Thyroid gland (tissue), 4 donors: Measurements from ENCODE around the gene LIN28B. TPM values are rescaled to one million over a fixed set of nuclear protein-coding genes. Genes with fewer than 3 reads are reported as not detected.
"Not testable (repeated sequence)": the region's sequence is repeated elsewhere in the genome, so short reads cannot be mapped to it uniquely, and the experiment has no call there.

Experiments
- DNase-seq, 2 donors: peaks; one replicate each; pipeline ENCODE4 v3.0.0-alpha.2; 2019
- H3K27ac ChIP-seq, 3 donors: fragments of 200-600 bp; sonication (generic); 1 replicate in 2 of 3; 2 replicates in 1 of 3; pipeline ENCODE4 v1.5.1; 2016 to 2019; ENCODE audit warnings: mild to moderate bottlenecking in 1 of 3, moderate library complexity in 1 of 3
- H3K27me3 ChIP-seq: fragments of 200-600 bp; sonication (generic); one replicate; pipeline ENCODE4 v1.5.1; 2019
- H3K36me3 ChIP-seq, 2 donors: fragments of 200-600 bp; sonication (generic); one replicate each; pipeline ENCODE4 v1.5.1; 2016 to 2019
- H3K4me1 ChIP-seq, 2 donors: fragments of 200-600 bp; sonication (generic); one replicate each; pipeline ENCODE4 v1.5.1; 2017 to 2019
- H3K4me3 ChIP-seq, 3 donors: fragments of 200-600 bp; sonication (generic); replicated peaks in 1 of 3; 1 replicate in 2 of 3; 2 replicates in 1 of 3; pipeline ENCODE4 v1.5.1; 2016; ENCODE audit warnings: mild to moderate bottlenecking in 1 of 3
- H3K9me3 ChIP-seq: fragments of 200-600 bp; sonication (generic); one replicate; pipeline ENCODE4 v1.5.1; 2017
- POLR2A ChIP-seq, 2 donors: fragments of 450-650 bp; IDR thresholded peaks; one replicate each; pipeline ENCODE4 v1.6.1; 2017; ENCODE audit warnings: antibody characterized with exemption in 2 of 2, mild to moderate bottlenecking in 2 of 2, moderate library complexity in 1 of 2
- WGBS, 2 donors: methylation state at CpG; one replicate each; pipeline ENCODE4 v1.1.5; 2017; 5-methylcytosine and 5-hydroxymethylcytosine counted together
- intact Hi-C: fragments of 100-400 bp; cut with DNase I; formaldehyde crosslinking; loops from one replicate; pipeline ENCODE4 v1.15.1; 2023
- total RNA-seq, 4 donors: library from RNA; depleted of rRNA; stranded (reverse); fragments of >200 nt; gene quantifications; one replicate each; pipeline ENCODE4 v1.2.3, GENCODE V29; 2016
- TF ChIP-seq, protein P1 (sequence below), 6 experiments: fragments of 200-600 bp in 3 of 6; fragments of 450-650 bp in 3 of 6; sonication (generic) in 3 of 6; IDR thresholded peaks; one replicate each; pipeline ENCODE4 v1.5.1; 2016 to 2019; ENCODE audit warnings: antibody characterized with exemption in 6 of 6, mild to moderate bottlenecking in 2 of 6, inconsistent platforms in 1 of 6, moderate library complexity in 1 of 6

The LIN28B gene
- total RNA-seq, 4 donors from 2014 or later, result 0.24 TPM; not detected in 3

DNA sequence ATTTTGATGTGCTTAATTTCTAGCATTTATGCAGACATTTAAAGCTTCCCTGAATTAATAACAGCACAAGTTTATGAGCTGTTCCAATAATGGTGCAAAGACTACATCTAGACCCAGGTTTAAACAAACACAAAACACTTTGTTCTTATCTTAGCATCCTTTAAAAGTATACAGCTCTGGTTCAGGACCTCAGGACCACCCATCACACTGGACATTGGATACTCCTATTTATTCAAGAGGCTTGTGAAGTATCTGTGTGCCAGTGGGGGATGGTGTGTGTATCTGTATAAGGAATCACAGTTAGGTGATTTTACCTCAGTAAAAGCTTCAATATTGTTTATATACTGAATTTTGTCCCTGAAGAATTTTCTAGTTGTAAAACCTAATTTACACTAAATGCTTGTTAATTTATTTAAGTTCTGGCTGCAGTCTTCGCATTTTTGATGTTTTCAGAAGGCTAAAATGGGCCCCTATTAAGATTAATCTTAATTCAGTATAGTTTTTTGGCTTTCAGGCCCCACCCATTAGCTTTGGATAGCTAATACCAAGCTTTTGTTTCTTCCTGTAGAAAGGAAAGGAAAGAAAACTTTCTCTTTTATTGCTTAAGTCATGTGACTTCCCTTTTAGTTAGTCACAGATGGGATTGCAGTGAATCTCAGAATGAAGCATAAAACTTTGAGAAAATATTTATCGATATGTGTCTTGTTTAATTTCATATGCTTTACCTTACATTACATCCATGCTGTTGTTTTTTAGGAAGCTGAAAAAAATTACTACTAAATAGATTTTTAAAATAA is 13.1 kb downstream of the LIN28B start:
- H3K4me1 ChIP-seq, result no peaks in the 10 kb centered on the region
- H3K27me3 ChIP-seq, result no peaks in the 10 kb centered on the region
- TF ChIP-seq, protein P1, sequence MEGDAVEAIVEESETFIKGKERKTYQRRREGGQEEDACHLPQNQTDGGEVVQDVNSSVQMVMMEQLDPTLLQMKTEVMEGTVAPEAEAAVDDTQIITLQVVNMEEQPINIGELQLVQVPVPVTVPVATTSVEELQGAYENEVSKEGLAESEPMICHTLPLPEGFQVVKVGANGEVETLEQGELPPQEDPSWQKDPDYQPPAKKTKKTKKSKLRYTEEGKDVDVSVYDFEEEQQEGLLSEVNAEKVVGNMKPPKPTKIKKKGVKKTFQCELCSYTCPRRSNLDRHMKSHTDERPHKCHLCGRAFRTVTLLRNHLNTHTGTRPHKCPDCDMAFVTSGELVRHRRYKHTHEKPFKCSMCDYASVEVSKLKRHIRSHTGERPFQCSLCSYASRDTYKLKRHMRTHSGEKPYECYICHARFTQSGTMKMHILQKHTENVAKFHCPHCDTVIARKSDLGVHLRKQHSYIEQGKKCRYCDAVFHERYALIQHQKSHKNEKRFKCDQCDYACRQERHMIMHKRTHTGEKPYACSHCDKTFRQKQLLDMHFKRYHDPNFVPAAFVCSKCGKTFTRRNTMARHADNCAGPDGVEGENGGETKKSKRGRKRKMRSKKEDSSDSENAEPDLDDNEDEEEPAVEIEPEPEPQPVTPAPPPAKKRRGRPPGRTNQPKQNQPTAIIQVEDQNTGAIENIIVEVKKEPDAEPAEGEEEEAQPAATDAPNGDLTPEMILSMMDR (IDR thresholded peaks at IDR 0.05), result no peak
- TF ChIP-seq POLR2A (IDR thresholded peaks at IDR 0.05), result no peak
- intact Hi-C loops, result no loop called here
- H3K36me3 ChIP-seq, result no peaks in the 10 kb centered on the region
- no peak overlapping the region for H3K27ac ChIP-seq
- 89 to 93% methylated on average over 2 of the region's 2 CpGs for WGBS, 2 donors
- DNase-seq, result no peak
- H3K4me3 ChIP-seq, result no peak overlapping the region
- H3K9me3 ChIP-seq, result no peaks in the 10 kb centered on the region

DNA sequence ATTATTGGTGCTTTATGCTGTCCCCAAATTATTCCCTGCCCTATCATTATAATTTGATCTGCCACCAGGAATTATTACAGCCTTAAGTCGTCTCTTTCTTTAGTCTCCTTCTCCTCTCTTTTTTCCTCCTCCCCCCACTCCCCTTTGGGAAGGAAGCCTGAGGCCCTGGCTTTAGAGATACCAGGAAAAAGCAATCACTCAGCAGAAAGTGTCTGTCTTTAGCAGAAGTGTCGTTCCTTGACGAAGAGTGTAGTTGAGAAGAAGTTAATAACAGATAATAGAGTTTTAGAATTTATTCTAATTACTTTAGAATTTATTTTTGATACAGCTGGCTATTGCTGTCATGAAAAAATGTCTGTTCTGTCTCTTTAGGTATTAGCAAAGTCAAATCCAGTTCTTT is 16.5 kb downstream of the LIN28B start:
- Histone ChIP-seq H3K4me3 (no peak overlapping the region), H3K27ac (no peak overlapping the region), H3K27me3 (no peaks in the 10 kb centered on the region), H3K4me1 (no peaks in the 10 kb centered on the region), H3K36me3 (no peaks in the 10 kb centered on the region), H3K9me3 (no peaks in the 10 kb centered on the region)
- TF ChIP-seq, protein P1 (IDR thresholded peaks at IDR 0.05), result no peak
- TF ChIP-seq POLR2A (IDR thresholded peaks at IDR 0.05), result no peak
- intact Hi-C loops, result no loop called here
- 44 to 52% methylated on average over 3 of the region's 3 CpGs for WGBS, 2 donors
- no peak for DNase-seq

DNA sequence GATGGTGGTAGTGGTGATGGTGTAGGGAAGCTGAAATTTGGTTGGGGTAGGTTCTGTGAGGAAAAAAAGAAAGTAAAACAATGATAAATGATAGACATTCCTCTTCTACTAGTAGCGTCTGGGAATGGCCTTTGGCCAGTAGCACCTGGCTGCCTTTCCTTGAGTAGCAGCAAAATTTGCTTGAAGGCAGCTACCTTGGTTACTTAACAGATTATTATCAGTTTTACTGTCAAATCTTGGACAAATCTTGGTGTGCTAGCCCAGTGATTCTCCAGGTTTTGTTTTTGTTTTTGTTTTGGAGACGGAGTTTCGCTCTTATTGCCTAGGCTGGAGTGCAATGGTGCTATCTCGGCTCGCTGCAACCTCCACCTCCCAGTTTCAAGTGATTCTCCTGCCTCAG is 26.4 kb downstream of the LIN28B start:
- DNase-seq, result no peak
- Histone ChIP-seq H3K27me3 (no peaks in the 10 kb centered on the region), H3K27ac (no peak overlapping the region), H3K9me3 (no peaks in the 10 kb centered on the region), H3K36me3 (no peaks in the 10 kb centered on the region), H3K4me1 (no peaks in the 10 kb centered on the region), H3K4me3 (no peak overlapping the region)
- 90 to 94% methylated on average over 5 of the region's 5 CpGs for WGBS, 2 donors
- intact Hi-C loops, result no loop called here
- TF ChIP-seq, protein P1 (IDR thresholded peaks at IDR 0.05), result no peak
- no peak for TF ChIP-seq POLR2A (IDR thresholded peaks at IDR 0.05)

DNA sequence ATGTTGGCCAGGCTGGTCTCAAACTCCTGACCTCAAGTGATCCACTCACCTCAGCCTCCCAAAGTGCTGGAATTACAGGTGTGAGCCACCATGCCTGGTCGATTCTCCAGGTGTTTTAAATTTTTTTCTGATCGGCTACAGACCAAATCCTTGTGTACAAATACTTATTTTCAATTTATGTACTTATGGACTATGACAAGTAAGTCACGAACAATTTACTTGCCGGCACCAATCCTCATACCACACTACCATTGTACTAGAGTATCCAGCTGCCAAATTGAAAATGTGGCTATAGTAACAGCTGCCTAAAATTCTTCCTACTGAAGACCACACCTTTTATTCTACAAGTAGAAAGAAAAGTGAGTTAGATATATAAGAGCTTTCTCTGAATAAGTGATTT is 26.9 kb downstream of the LIN28B start:
- WGBS, 2 donors, result 89 to 91% methylated on average over 4 of the region's 4 CpGs
- Histone ChIP-seq H3K27ac (no peak overlapping the region), H3K9me3 (no peaks in the 10 kb centered on the region), H3K4me1 (no peaks in the 10 kb centered on the region), H3K36me3 (no peaks in the 10 kb centered on the region), H3K4me3 (no peak overlapping the region), H3K27me3 (no peaks in the 10 kb centered on the region)
- no peak for TF ChIP-seq POLR2A (IDR thresholded peaks at IDR 0.05)
- TF ChIP-seq, protein P1 (IDR thresholded peaks at IDR 0.05), result no peak
- intact Hi-C loops, result no loop called here
- no peak for DNase-seq

DNA sequence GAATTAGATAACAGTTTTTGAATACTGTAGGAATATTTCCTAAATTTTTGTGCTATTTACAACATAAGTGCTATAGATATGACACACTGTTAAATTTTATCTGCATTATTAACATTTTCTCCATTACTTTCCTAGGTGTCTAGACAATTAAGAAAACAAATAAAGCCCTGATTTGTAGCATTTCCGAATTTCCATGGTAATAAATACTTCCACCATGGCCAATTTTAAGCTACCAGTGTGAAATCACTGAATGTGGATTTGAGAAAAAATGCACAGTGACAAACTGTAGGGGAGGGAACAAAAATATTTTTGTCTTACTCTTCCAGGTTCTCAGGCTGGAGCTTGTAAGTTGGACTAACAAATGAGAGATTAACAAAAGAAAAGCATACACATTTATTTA is 27.9 kb downstream of the LIN28B start:
- no peak overlapping the region for H3K27ac ChIP-seq
- H3K27me3 ChIP-seq, result no peaks in the 10 kb centered on the region
- no peaks in the 10 kb centered on the region for H3K4me1 ChIP-seq
- H3K36me3 ChIP-seq, result no peaks in the 10 kb centered on the region
- DNase-seq, result no peak
- intact Hi-C loops, result no loop called here
- TF ChIP-seq, protein P1 (IDR thresholded peaks at IDR 0.05), result no peak
- no peak for TF ChIP-seq POLR2A (IDR thresholded peaks at IDR 0.05)
- H3K4me3 ChIP-seq, result no peak overlapping the region
- H3K9me3 ChIP-seq, result no peaks in the 10 kb centered on the region
- WGBS, 2 donors, result 92 to 97% methylated on average over 1 of the region's 1 CpG

DNA sequence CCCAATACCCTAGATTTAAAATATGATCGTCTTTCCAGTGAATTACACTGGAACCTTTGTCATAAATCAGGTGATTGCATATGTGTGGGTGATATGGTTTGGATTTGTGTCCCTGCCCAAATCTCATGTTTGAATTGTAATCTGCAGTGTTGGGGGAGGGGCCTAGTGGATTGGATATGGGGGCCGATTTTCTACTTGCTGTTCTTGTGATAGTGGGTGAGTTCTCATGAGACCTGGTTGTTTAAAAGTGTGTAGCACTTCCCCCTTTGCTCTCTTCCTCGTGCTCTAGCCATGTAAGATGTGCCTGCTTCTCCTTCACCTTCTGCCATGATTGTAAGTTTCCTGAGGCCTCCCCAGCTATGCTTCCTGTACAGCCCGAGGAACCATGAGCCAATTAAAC is 29.0 kb downstream of the LIN28B start:
- H3K36me3 ChIP-seq, H3K4me1 ChIP-seq, H3K9me3 ChIP-seq, H3K27ac ChIP-seq, H3K4me3 ChIP-seq, DNase-seq, H3K27me3 ChIP-seq, intact Hi-C loops: not testable (repeated sequence)
- WGBS, 2 donors, result 86 to 92% methylated on average over 4 of the region's 4 CpGs
